Retinal pigment epithelial cell (primary cell): ENCODE results near the gene MEGF9.
A peak's percentile ranks its signal among the peaks of the same experiment; 100 is the strongest.

Experiments used
- DNase-seq: peaks from one replicate; pipeline ENCODE4 v3.0.0-alpha.2; 2010; ENCODE audit warnings: low read depth
- H3K4me3 ChIP-seq: 2 replicates; pipeline ENCODE4 v1.5.1; 2011; ENCODE audit warnings: mild to moderate bottlenecking, low read length, control low read depth, moderate library complexity
- TF ChIP-seq, protein P1 (sequence below): conservative IDR thresholded peaks from 2 replicates; pipeline ENCODE4 v1.5.1; 2011; ENCODE audit warnings: low read depth, low read length, control low read depth, inconsistent platforms

Gene MEGF9

DNA sequence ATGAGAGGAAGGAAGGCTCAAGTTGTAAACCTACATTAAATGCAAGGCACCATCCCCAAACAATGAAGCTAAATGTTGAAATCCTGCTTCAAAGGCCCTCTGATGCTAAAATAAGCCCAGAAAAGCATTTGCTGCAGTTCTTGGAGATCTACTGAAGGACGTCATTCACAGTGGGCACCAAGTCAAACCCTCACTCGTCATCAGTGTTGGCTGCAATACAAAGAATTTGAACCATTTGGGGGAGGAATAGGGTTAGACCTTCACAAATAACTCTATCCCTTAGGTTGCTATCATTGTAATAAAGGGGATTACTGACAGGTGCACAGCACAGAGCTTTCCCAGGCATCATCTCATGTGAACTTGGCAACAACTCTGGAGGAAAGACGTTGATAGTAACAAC is 9.3 kb upstream of the MEGF9 start:
- H3K4me3 ChIP-seq: no peak overlapping the region
- DNase-seq: peak; percentile 98
- TF ChIP-seq, protein P1, sequence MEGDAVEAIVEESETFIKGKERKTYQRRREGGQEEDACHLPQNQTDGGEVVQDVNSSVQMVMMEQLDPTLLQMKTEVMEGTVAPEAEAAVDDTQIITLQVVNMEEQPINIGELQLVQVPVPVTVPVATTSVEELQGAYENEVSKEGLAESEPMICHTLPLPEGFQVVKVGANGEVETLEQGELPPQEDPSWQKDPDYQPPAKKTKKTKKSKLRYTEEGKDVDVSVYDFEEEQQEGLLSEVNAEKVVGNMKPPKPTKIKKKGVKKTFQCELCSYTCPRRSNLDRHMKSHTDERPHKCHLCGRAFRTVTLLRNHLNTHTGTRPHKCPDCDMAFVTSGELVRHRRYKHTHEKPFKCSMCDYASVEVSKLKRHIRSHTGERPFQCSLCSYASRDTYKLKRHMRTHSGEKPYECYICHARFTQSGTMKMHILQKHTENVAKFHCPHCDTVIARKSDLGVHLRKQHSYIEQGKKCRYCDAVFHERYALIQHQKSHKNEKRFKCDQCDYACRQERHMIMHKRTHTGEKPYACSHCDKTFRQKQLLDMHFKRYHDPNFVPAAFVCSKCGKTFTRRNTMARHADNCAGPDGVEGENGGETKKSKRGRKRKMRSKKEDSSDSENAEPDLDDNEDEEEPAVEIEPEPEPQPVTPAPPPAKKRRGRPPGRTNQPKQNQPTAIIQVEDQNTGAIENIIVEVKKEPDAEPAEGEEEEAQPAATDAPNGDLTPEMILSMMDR: no peak

DNA sequence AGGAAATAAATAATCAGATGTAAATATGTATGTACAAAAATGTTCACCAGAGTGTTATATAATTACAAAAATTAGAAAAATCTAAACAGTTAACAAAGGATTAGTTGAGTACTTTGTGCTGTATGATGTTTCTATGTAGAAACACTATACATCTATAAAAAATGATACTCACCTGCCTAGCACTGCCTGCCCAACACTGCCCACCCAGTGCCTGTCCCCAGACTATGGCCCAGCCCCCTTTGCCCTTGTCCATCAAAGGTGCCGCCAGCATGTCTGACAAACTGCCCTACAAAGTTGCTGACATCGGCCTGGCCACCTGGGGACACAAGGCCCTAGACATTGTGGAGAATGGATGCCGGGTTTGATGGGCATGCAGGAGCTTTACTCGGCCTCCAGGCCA is 6.1 kb upstream of the MEGF9 start:
- H3K4me3 ChIP-seq: no peak overlapping the region
- TF ChIP-seq, protein P1: no peak
- DNase-seq: no peak

DNA sequence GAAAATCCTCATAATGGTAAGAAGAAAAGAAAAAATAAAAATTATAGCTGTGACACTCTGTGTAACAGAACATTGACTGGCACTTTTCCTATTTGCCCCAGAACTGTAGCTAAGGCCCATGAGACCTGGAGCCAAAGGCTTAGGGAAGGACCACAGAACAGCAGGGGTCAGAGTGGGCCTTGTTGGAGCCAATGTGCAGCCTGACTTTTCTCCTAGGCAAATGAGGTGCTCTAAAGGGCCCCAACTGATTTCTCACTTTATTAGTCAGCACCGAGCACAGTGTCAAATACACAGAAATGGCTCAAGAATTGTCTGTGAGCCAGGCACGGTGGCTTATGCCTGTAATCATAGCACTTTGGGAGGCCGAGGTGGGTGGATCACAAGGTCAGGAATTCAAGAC is 4.0 kb upstream of the MEGF9 start:
- H3K4me3 ChIP-seq: no peak overlapping the region
- TF ChIP-seq, protein P1: no peak
- DNase-seq: no peak

DNA sequence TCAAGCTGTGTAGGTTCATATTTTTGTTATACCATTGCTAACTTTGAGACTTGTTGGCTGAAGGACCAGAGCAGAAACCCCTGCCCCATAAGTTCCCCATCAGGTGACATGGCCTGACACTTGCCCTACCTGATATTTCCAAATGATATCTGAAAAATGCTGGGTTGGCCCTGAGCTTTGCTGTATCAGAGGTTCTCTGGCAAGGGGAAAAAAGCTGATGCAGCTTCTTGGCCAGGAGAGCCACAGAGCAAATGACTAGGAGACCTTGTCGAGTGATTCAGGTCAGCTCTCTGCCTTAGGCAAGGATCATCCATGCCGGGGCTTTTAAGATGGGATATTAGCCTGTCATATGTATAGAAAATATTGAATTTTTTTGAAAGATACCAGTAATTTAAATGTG is 2.9 kb upstream of the MEGF9 start:
- no peak for DNase-seq
- TF ChIP-seq, protein P1: no peak
- no peak overlapping the region for H3K4me3 ChIP-seq

DNA sequence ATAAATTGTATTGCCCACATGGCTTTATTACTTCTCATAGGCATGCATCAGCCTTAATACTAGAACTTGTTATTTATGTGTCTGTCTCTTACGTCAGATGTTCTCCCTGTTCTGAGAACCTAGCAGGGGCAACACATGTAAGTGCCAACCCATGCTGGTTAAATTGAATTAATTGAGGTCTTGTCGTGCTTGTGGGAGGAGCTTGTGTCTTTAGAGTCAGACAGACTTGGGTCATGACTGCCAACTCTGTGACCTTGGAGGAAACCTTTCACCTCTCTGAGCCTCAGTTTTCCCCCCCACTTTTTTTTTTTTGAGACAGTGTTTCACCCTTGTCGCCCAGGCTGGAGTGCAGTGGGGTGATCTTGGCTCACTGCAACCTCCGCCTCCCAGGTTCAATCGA is 2.2 kb upstream of the MEGF9 start:
- no peak overlapping the region for H3K4me3 ChIP-seq
- TF ChIP-seq, protein P1: no peak
- peak; percentile 56 for DNase-seq

DNA sequence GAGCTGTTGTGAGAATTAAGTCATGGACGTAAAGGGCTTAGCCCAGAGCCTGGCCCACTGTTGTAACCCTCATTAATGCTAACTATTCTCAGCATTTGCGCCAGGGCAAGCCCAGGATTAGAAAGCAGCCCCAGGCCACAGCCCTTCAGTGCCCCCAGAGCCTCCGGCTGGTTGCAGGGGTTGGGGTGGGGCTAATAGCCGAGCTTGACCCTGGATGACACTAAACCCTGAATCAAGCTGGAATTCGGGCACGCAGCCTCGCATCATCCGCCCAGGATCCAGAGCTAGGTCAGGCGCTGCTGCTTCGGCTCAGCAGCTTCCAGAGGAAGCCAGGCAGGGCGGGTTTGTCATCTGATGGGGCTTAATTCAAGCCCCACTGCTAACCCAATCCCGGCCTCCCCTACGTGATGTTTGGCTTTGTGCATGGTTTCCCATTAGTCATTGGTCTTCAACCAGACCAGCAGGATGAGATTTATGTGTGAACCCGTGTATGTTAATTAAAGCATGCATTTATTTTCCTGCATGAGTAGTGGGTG is 1.2 kb upstream of the MEGF9 start:
- peak overlapping the region; percentile 65 for H3K4me3 ChIP-seq
- DNase-seq: peak; percentile 100
- TF ChIP-seq, protein P1: no peak

DNA sequence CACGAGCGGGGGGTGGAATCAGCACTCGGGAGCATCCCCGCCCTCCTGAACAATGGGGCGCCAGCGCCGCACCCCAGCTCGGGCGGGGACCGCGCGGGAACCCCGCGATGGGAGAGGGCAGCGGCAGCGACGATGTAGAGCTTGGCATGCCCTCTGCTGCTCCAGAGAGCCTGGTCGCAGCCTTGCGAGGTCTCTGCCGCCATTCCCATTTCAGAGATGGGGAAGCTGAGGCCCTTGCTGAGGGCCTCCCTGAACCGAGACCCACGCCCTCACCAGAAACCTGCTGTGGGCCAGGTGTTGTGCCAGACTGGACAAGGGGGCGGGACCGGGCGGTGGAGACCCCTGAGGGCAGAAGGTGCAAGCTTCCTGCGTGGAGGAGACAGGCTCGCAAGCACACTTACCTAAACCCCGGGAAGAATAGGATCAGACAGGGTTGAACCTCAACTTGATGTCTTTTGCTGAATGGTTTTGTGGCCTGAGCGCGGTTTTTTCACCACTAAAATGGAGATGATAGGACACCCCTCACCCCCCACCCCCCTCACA is 647 bp upstream of the MEGF9 start:
- TF ChIP-seq, protein P1: no peak
- no peak for DNase-seq
- H3K4me3 ChIP-seq: peak overlapping the region; percentile 65
